Naive thymus-derived CD8-positive, alpha-beta T cell (primary cell): ENCODE data around the gene ZNF423. TPM values are rescaled to one million over a fixed set of nuclear protein-coding genes. Genes with fewer than 3 reads are reported as not detected.

Source experiments
- ATAC-seq, 2 donors: fragments of 150-1000 bp; cut with Tn5 transposase in 1 of 2; sonication (Bioruptor Pico), chemical (Tn5 transposase) in 1 of 2; 1 replicate in 1 of 2; 2 replicates in 1 of 2; pipeline ENCODE4 v1.10.0; 2021; ENCODE audit warnings: mild to moderate bottlenecking in 2 of 2, moderate library complexity in 2 of 2
- POLR2A ChIA-PET: fragments of 350-600 bp; sonication (Branson Sonifier 250); formaldehyde crosslinking; loops from one replicate; lab custom pipeline; 2021; ENCODE audit warnings: antibody characterized with exemption; lab: Charles Lee
- DNase-seq, 10 donors: peaks; one replicate each; pipeline versions ENCODE4 v3.0.0 to v3.0.0-alpha.2; 2020 to 2022
- H3K27ac Mint-ChIP-seq, 10 donors: one replicate each; pipeline ENCODE4 v1.8.0; 2020 to 2022; ENCODE audit warnings: mild to moderate bottlenecking in 10 of 10, mixed read lengths in 10 of 10, moderate library complexity in 4 of 10, inconsistent platforms in 1 of 10
- H3K27me3 Mint-ChIP-seq, 5 donors: one replicate each; pipeline ENCODE4 v1.8.0; 2021 to 2022; ENCODE audit warnings: mixed read lengths in 5 of 5
- H3K36me3 Mint-ChIP-seq, 3 donors: one replicate each; pipeline ENCODE4 v1.8.0; 2020 to 2022; ENCODE audit warnings: mixed read lengths in 3 of 3, mild to moderate bottlenecking in 2 of 3, inconsistent platforms in 1 of 3
- H3K4me1 Mint-ChIP-seq, 4 donors: one replicate each; pipeline ENCODE4 v1.8.0; 2021 to 2022; ENCODE audit warnings: mixed read lengths in 4 of 4
- H3K4me3 Mint-ChIP-seq, 10 donors: one replicate each; pipeline ENCODE4 v1.8.0; 2020 to 2022; ENCODE audit warnings: mild to moderate bottlenecking in 10 of 10, mixed read lengths in 10 of 10, moderate library complexity in 6 of 10, inconsistent platforms in 1 of 10
- H3K9me3 Mint-ChIP-seq, 9 donors: one replicate each; pipeline ENCODE4 v1.8.0; 2020 to 2022; ENCODE audit warnings: mixed read lengths in 9 of 9, mild to moderate bottlenecking in 3 of 9, inconsistent platforms in 1 of 9, moderate library complexity in 1 of 9
- polyA plus RNA-seq, 3 donors: library from polyadenylated mRNA; unstranded; fragments of 300-500 nt; fragmentation: Illumina TruSeq; gene quantifications; one replicate each; pipeline ENCODE4 v1.2.3, GENCODE V29; 2021
- total RNA-seq, 8 experiments: library from RNA in 2 of 8; stranded (reverse) in 2 of 8; gene quantifications; one replicate each; pipeline ENCODE4 v1.2.3 and lab custom pipeline; 2021 to 2026

The ZNF423 gene
- total and polyA plus RNA-seq, 5 experiments from 2014 or later, result not detected

GRCh38 chr16:49726155-49726554 lies 129.8 kb downstream of the ZNF423 start:
- Mint-ChIP-seq H3K4me3 (no peak overlapping the region), H3K27ac (no peak overlapping the region), H3K9me3 (peaks cover 0 to 17% (median 4%) of the 10 kb centered on the region in 9 donors), H3K27me3 (peaks cover 0 to 11% (median 1%) of the 10 kb centered on the region in 5 donors), H3K36me3 (no peaks in the 10 kb centered on the region), H3K4me1 (no peaks in the 10 kb centered on the region)
- DNase-seq (no peak), ATAC-seq (no peak)
- POLR2A ChIA-PET, result no interaction called here

GRCh38 chr16:49725651-49726050 lies 130.3 kb downstream of the ZNF423 start:
- Mint-ChIP-seq H3K9me3 (peaks cover 0 to 12% (median 4%) of the 10 kb centered on the region in 9 donors), H3K4me1 (no peaks in the 10 kb centered on the region), H3K27me3 (peaks cover 0 to 11% (median 1%) of the 10 kb centered on the region in 5 donors), H3K4me3 (no peak overlapping the region), H3K36me3 (no peaks in the 10 kb centered on the region), H3K27ac (no peak overlapping the region)
- no peak for ATAC-seq
- no peak for DNase-seq
- POLR2A ChIA-PET, result no interaction called here

- no peak for DNase-seq
- H3K36me3 Mint-ChIP-seq, result no peaks in the 10 kb centered on the region
- peaks cover 0 to 6% (median under 1%) of the 10 kb centered on the region in 9 donors for H3K9me3 Mint-ChIP-seq
- H3K4me3 Mint-ChIP-seq, result no peak overlapping the region
- H3K4me1 Mint-ChIP-seq, result no peaks in the 10 kb centered on the region
- POLR2A ChIA-PET, result no interaction called here
- peaks cover 0 to 7% (median 1%) of the 10 kb centered on the region in 5 donors for H3K27me3 Mint-ChIP-seq
- no peak for ATAC-seq
- no peak overlapping the region for H3K27ac Mint-ChIP-seq
These were observed 131.1 kb downstream of the ZNF423 start for GRCh38 chr16:49724774-49725173.

GRCh38 chr16:49723310-49723709 lies 132.6 kb downstream of the ZNF423 start:
- Mint-ChIP-seq H3K4me1 (no peaks in the 10 kb centered on the region), H3K4me3 (no peak overlapping the region), H3K9me3 (peaks cover 0 to 4% (median 0%) of the 10 kb centered on the region in 9 donors), H3K27me3 (peaks cover 0 to 6% (median 1%) of the 10 kb centered on the region in 5 donors), H3K36me3 (no peaks in the 10 kb centered on the region), H3K27ac (no peak overlapping the region)
- ATAC-seq, result no peak
- no peak for DNase-seq
- POLR2A ChIA-PET, result no interaction called here

- Mint-ChIP-seq H3K9me3 (no peaks in the 10 kb centered on the region), H3K4me3 (no peak overlapping the region), H3K27ac (no peak overlapping the region), H3K27me3 (peaks cover 0 to 3% (median 0%) of the 10 kb centered on the region in 5 donors), H3K36me3 (no peaks in the 10 kb centered on the region), H3K4me1 (no peaks in the 10 kb centered on the region)
- DNase-seq, result no peak
- POLR2A ChIA-PET, result no interaction called here
- ATAC-seq, result no peak
These were observed 135.7 kb downstream of the ZNF423 start for GRCh38 chr16:49720225-49720624.

GRCh38 chr16:49717689-49718088 lies 138.2 kb downstream of the ZNF423 start:
- Mint-ChIP-seq H3K4me1 (no peaks in the 10 kb centered on the region), H3K27me3 (peaks cover 0 to 3% (median 0%) of the 10 kb centered on the region in 5 donors), H3K27ac (no peak overlapping the region), H3K36me3 (no peaks in the 10 kb centered on the region), H3K9me3 (no peaks in the 10 kb centered on the region), H3K4me3 (no peak overlapping the region)
- DNase-seq (no peak), ATAC-seq (no peak)
- POLR2A ChIA-PET, result no interaction called here

- POLR2A ChIA-PET, result no interaction called here
- H3K36me3 Mint-ChIP-seq, result no peaks in the 10 kb centered on the region
- DNase-seq (no peak), ATAC-seq (no peak)
- no peak overlapping the region for H3K4me3 Mint-ChIP-seq
- H3K27me3 Mint-ChIP-seq, result no peaks in the 10 kb centered on the region
- H3K9me3 Mint-ChIP-seq, result no peaks in the 10 kb centered on the region
- H3K27ac Mint-ChIP-seq, result no peak overlapping the region
- no peaks in the 10 kb centered on the region for H3K4me1 Mint-ChIP-seq
These were observed 139.5 kb downstream of the ZNF423 start for GRCh38 chr16:49716339-49716934.

GRCh38 chr16:49713770-49714169 lies 142.1 kb downstream of the ZNF423 start:
- ATAC-seq (no peak), DNase-seq (no peak)
- no peak overlapping the region for H3K4me3 Mint-ChIP-seq
- POLR2A ChIA-PET, result no interaction called here
- no peaks in the 10 kb centered on the region for H3K9me3 Mint-ChIP-seq
- no peak overlapping the region for H3K27ac Mint-ChIP-seq
- no peaks in the 10 kb centered on the region for H3K27me3 Mint-ChIP-seq
- no peaks in the 10 kb centered on the region for H3K4me1 Mint-ChIP-seq
- no peaks in the 10 kb centered on the region for H3K36me3 Mint-ChIP-seq

- Mint-ChIP-seq H3K9me3 (no peaks in the 10 kb centered on the region), H3K4me1 (no peaks in the 10 kb centered on the region), H3K27me3 (peaks cover 0 to 4% (median 0%) of the 10 kb centered on the region in 5 donors), H3K27ac (no peak overlapping the region), H3K36me3 (no peaks in the 10 kb centered on the region), H3K4me3 (no peak overlapping the region)
- POLR2A ChIA-PET, result no interaction called here
- DNase-seq, result no peak
- ATAC-seq, result no peak
These were observed 143.4 kb downstream of the ZNF423 start for GRCh38 chr16:49712542-49712941.

- DNase-seq (no peak), ATAC-seq (no peak)
- H3K4me3 Mint-ChIP-seq, result no peak overlapping the region
- no peaks in the 10 kb centered on the region for H3K4me1 Mint-ChIP-seq
- POLR2A ChIA-PET, result no interaction called here
- peaks cover 0 to 4% (median 0%) of the 10 kb centered on the region in 5 donors for H3K27me3 Mint-ChIP-seq
- no peaks in the 10 kb centered on the region for H3K36me3 Mint-ChIP-seq
- H3K27ac Mint-ChIP-seq, result no peak overlapping the region
- H3K9me3 Mint-ChIP-seq, result no peaks in the 10 kb centered on the region
These were observed 143.8 kb downstream of the ZNF423 start for GRCh38 chr16:49712106-49712505.

GRCh38 chr16:49709057-49709456 lies 146.9 kb downstream of the ZNF423 start:
- H3K27ac Mint-ChIP-seq, result peak overlapping the region in 1 of 10 donors; percentile 14
- no peaks in the 10 kb centered on the region for H3K36me3 Mint-ChIP-seq
- H3K4me1 Mint-ChIP-seq, result no peaks in the 10 kb centered on the region
- H3K9me3 Mint-ChIP-seq, result no peaks in the 10 kb centered on the region
- peaks cover 0 to 4% (median 2%) of the 10 kb centered on the region in 5 donors for H3K27me3 Mint-ChIP-seq
- no peak overlapping the region for H3K4me3 Mint-ChIP-seq
- no peak for ATAC-seq
- no peak for DNase-seq
- POLR2A ChIA-PET, result no interaction called here

- Mint-ChIP-seq H3K36me3 (no peaks in the 10 kb centered on the region), H3K4me1 (no peaks in the 10 kb centered on the region), H3K27ac (no peak overlapping the region), H3K9me3 (no peaks in the 10 kb centered on the region), H3K27me3 (peaks cover 0 to 4% (median 2%) of the 10 kb centered on the region in 5 donors), H3K4me3 (no peak overlapping the region)
- ATAC-seq (no peak), DNase-seq (no peak)
- POLR2A ChIA-PET, result interaction anchor here (0.6 kb wide), 1 partner anchor 33 kb away, joined by 3 read pairs; no protein-coding TSS in a partner anchor
These were observed 147.4 kb downstream of the ZNF423 start for GRCh38 chr16:49708491-49708890.

- no peaks in the 10 kb centered on the region for H3K9me3 Mint-ChIP-seq
- H3K36me3 Mint-ChIP-seq, result no peaks in the 10 kb centered on the region
- H3K27me3 Mint-ChIP-seq, result peaks cover 0 to 4% (median 2%) of the 10 kb centered on the region in 5 donors
- no peak overlapping the region for H3K4me3 Mint-ChIP-seq
- H3K4me1 Mint-ChIP-seq, result no peaks in the 10 kb centered on the region
- ATAC-seq (no peak), DNase-seq (no peak)
- POLR2A ChIA-PET, result no interaction called here
- no peak overlapping the region for H3K27ac Mint-ChIP-seq
These were observed 149.1 kb downstream of the ZNF423 start for GRCh38 chr16:49706620-49707355.
